Stomach (tissue), 4 donors: ENCODE data around the gene BCL11B.

Experiments
- CTCF ChIP-seq, 7 experiments: fragments of 450-650 bp in 4 of 7; fragments of 200-600 bp in 3 of 7; sonication (generic) in 3 of 7; IDR thresholded peaks; one replicate each; pipeline ENCODE4 v1.5.1; 2016 to 2019; ENCODE audit warnings: antibody characterized with exemption in 7 of 7, control low read depth in 2 of 7, mild to moderate bottlenecking in 1 of 7
- POLR2AphosphoS5 ChIP-seq, 3 donors: sonication (generic); formaldehyde crosslinking; IDR thresholded peaks; one replicate each; pipeline ENCODE4 v1.6.1; 2016; ENCODE audit warnings: antibody characterized with exemption in 3 of 3

- TF ChIP-seq POLR2AphosphoS5 (IDR thresholded peaks at IDR 0.05) (no peak), CTCF (IDR thresholded peaks at IDR 0.05) (no peak)
These were observed 139.0 kb downstream of the BCL11B start for GRCh38 chr14:99132821-99133635.
